BJ (cell line): Measurements from ENCODE around the gene MPPED1. TPM values are rescaled to one million over a fixed set of nuclear protein-coding genes. Genes with fewer than 3 reads are reported as not detected.

Experiments used
- CTCF ChIA-PET: fragments of 350-600 bp; formaldehyde crosslinking; extraction: SDS; loops from one replicate; lab custom pipeline; 2021; ENCODE audit warnings: antibody characterized with exemption, inconsistent platforms; lab: Yijun Ruan, JAX
- POLR2A ChIA-PET: fragments of 300-600 bp; sonication (Branson Sonifier 250); formaldehyde crosslinking; extraction: SDS; loops from one replicate; lab custom pipeline; 2021; ENCODE audit warnings: antibody characterized with exemption; lab: Charles Lee
- DNase-seq: peaks from one replicate; pipeline ENCODE4 v3.0.0-alpha.2; 2011; ENCODE audit warnings: low read depth
- H3K27me3 ChIP-seq: 2 replicates; pipeline ENCODE4 v1.6.0; 2011; ENCODE audit warnings: low read length; ENCODE audit not compliant: control insufficient read depth, insufficient read depth
- H3K36me3 ChIP-seq: 2 replicates; pipeline ENCODE4 v1.5.1; 2011; ENCODE audit warnings: low read length; ENCODE audit not compliant: control insufficient read depth, insufficient read depth
- H3K4me3 ChIP-seq: 2 replicates; pipeline ENCODE4 v1.5.1; 2011; ENCODE audit warnings: low read depth, mild to moderate bottlenecking, control low read depth, low read length
- CTCF ChIP-seq: IDR thresholded peaks from 2 replicates; pipeline ENCODE4 v1.5.1; 2011; ENCODE audit warnings: low read depth, mild to moderate bottlenecking, control low read depth, inconsistent platforms, low read length, moderate library complexity; ENCODE audit not compliant: insufficient read depth
- polyA plus RNA-seq: library from polyadenylated mRNA; depleted of rRNA; stranded (reverse); fragments of >200 nt; gene quantifications from 2 replicates; pipeline ENCODE4 v1.2.3, GENCODE V29; 2011

MPPED1 gene
- polyA plus RNA-seq, 1 experiment: not detected

GRCh38 chr22:43457002-43457401 is 45.2 kb downstream of the MPPED1 start:
- no peak for TF ChIP-seq CTCF
- no peak for DNase-seq
- no peaks in the 10 kb centered on the region for H3K27me3 ChIP-seq
- POLR2A ChIA-PET: no interaction called here
- H3K4me3 ChIP-seq: no peak overlapping the region
- H3K36me3 ChIP-seq: no peaks in the 10 kb centered on the region
- CTCF ChIA-PET: no interaction called here

- ChIA-PET POLR2A (no interaction called here), CTCF (no interaction called here)
- Histone ChIP-seq H3K36me3 (no peaks in the 10 kb centered on the region), H3K4me3 (no peak overlapping the region), H3K27me3 (no peaks in the 10 kb centered on the region; the same call in 1 of the 2 replicates)
- no peak for DNase-seq
- no peak for TF ChIP-seq CTCF
These were observed 50.9 kb downstream of the MPPED1 start for GRCh38 chr22:43462701-43463100.

GRCh38 chr22:43464809-43465208 is 53.0 kb downstream of the MPPED1 start:
- no peak for TF ChIP-seq CTCF
- Histone ChIP-seq H3K4me3 (no peak overlapping the region), H3K27me3 (no peaks in the 10 kb centered on the region; the same call in 1 of the 2 replicates), H3K36me3 (no peaks in the 10 kb centered on the region)
- ChIA-PET CTCF (no interaction called here), POLR2A (no interaction called here)
- DNase-seq: no peak

- H3K27me3 ChIP-seq: no peaks in the 10 kb centered on the region; the same call in 1 of the 2 replicates
- no peak for TF ChIP-seq CTCF
- DNase-seq: no peak
- CTCF ChIA-PET: no interaction called here
- POLR2A ChIA-PET: no interaction called here
- H3K36me3 ChIP-seq: no peaks in the 10 kb centered on the region
- no peak overlapping the region for H3K4me3 ChIP-seq
These were observed 53.6 kb downstream of the MPPED1 start for GRCh38 chr22:43465291-43466015.

GRCh38 chr22:43466710-43467109 is 54.9 kb downstream of the MPPED1 start:
- ChIA-PET POLR2A (no interaction called here), CTCF (no interaction called here)
- Histone ChIP-seq H3K36me3 (no peaks in the 10 kb centered on the region), H3K4me3 (no peak overlapping the region), H3K27me3 (no peaks in the 10 kb centered on the region; the same call in 1 of the 2 replicates)
- no peak for TF ChIP-seq CTCF
- DNase-seq: no peak
